ENCODE data around the gene CD22. TPM values are rescaled to one million over a fixed set of nuclear protein-coding genes. Genes with fewer than 3 reads are reported as not detected.

CD22 gene
- total RNA-seq, 1 experiment from 2014 or later, result not detected

DNA sequence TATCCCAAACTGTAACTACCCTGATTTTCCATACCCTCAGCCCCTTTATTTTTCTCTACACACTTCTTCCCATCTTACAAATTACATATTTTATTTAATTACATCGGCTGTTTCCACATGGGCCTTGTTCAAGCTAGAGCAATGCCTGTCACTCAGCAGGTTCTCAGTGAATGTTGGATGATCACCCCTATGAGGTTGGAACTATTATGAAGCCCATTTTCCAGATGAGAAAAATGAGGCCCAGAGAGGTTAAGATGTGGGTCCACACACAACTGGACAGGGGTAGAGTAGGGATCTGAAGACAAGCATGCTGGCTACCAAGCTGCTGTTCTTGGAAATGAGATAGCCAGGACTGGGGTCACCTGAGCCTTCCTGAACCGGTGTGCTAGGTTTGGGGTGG, 27.0 kb upstream of the CD22 start:
- no peaks in the 10 kb centered on the region for H3K79me1 ChIP-seq (ENCODE audit: insufficient read depth, low read depth, low read length, poor library complexity, severe bottlenecking)
- H3T11ph ChIP-seq (ENCODE audit: low read length), result no peak overlapping the region
- DNase-seq, result no peak
- no peaks in the 10 kb centered on the region for H3K23me2 ChIP-seq (ENCODE audit: insufficient read length, low read depth, low read length, poor library complexity, severe bottlenecking)
- H4K20me1 ChIP-seq (ENCODE audit: control insufficient read depth, insufficient read depth, insufficient read length), result no peaks in the 10 kb centered on the region
- H2BK12ac ChIP-seq (ENCODE audit: insufficient read length, low read depth, low read length), result no peak overlapping the region
- H3K56ac ChIP-seq (ENCODE audit: insufficient read length, low read depth, low read length), result no peak overlapping the region
- H3K14ac ChIP-seq (ENCODE audit: insufficient read depth, low read length), result no peak overlapping the region
- no peak overlapping the region for H2AFZ ChIP-seq (ENCODE audit: low read length)
- no peak overlapping the region for H2BK15ac ChIP-seq (ENCODE audit: low read depth, low read length)
- no peak overlapping the region for H3K4ac ChIP-seq (ENCODE audit: low read depth, low read length)
- H3K4me3 Mint-ChIP-seq, result no peak overlapping the region
- TF ChIP-seq, protein P1, sequence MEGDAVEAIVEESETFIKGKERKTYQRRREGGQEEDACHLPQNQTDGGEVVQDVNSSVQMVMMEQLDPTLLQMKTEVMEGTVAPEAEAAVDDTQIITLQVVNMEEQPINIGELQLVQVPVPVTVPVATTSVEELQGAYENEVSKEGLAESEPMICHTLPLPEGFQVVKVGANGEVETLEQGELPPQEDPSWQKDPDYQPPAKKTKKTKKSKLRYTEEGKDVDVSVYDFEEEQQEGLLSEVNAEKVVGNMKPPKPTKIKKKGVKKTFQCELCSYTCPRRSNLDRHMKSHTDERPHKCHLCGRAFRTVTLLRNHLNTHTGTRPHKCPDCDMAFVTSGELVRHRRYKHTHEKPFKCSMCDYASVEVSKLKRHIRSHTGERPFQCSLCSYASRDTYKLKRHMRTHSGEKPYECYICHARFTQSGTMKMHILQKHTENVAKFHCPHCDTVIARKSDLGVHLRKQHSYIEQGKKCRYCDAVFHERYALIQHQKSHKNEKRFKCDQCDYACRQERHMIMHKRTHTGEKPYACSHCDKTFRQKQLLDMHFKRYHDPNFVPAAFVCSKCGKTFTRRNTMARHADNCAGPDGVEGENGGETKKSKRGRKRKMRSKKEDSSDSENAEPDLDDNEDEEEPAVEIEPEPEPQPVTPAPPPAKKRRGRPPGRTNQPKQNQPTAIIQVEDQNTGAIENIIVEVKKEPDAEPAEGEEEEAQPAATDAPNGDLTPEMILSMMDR (conservative IDR thresholded peaks at IDR 0.05), result no peak
- 100% methylated on average over 1 of the region's 2 CpGs for WGBS (ENCODE audit: extremely low coverage, insufficient read length, low lambda C conversion rate)
- H3K9me3 Mint-ChIP-seq, result no peaks in the 10 kb centered on the region
- H3K18ac ChIP-seq (ENCODE audit: insufficient read length, low read depth, low read length), result no peak overlapping the region
- no peak overlapping the region for H4K8ac ChIP-seq (replicated peaks; ENCODE audit: insufficient read length, low read depth, low read length)
- peaks cover 0 to 10% of the 10 kb centered on the region in 2 experiments; a peak in 2 of 4 replicates for H3K4me1 Mint-ChIP-seq
- no peaks in the 10 kb centered on the region for H3K27me3 ChIP-seq (ENCODE audit: insufficient read depth, low read length)
- no peak overlapping the region for H3K9ac ChIP-seq (ENCODE audit: extremely low read depth, insufficient read length, low read length)
- H3K27ac ChIP-seq (ENCODE audit: insufficient read length, low read depth, low read length), result no peak overlapping the region
- no peaks in the 10 kb centered on the region; the same call in 1 of the 2 replicates for H3K4me1 ChIP-seq (ENCODE audit: insufficient read depth, low read length)
- H3K36me3 Mint-ChIP-seq (ENCODE audit: insufficient read depth in 1 of 3, low read depth in 3 of 3), result no peaks in the 10 kb centered on the region
- no peak overlapping the region for H2AK5ac ChIP-seq (ENCODE audit: insufficient read length, low read length)
- no peaks in the 10 kb centered on the region for H3K9me3 ChIP-seq (ENCODE audit: control insufficient read depth, low read depth, low read length)
- no peaks in the 10 kb centered on the region for H3K79me2 ChIP-seq (ENCODE audit: insufficient read depth, low read length)
- no peak overlapping the region for H2BK20ac ChIP-seq (ENCODE audit: low read depth, low read length, poor library complexity, severe bottlenecking)
- H4K91ac ChIP-seq (ENCODE audit: insufficient read length, low read depth, low read length), result no peak overlapping the region
- H4K5ac ChIP-seq (ENCODE audit: insufficient read length, low read depth, low read length), result no peak overlapping the region
- H3K27ac Mint-ChIP-seq, result peak overlapping the region in 1 of 3 experiments; percentile 13; a peak in 1 of 7 replicates
- no peak overlapping the region for H3K23ac ChIP-seq (ENCODE audit: insufficient read length, low read depth, low read length)
- no peak overlapping the region for H2BK120ac ChIP-seq (ENCODE audit: low read depth, low read length, poor library complexity, severe bottlenecking)
- H3K4me2 ChIP-seq (ENCODE audit: insufficient read depth, insufficient read length, low read length), result no peak overlapping the region
- no peak overlapping the region for H2BK5ac ChIP-seq (ENCODE audit: insufficient read length, low read length)
- H3K27me3 Mint-ChIP-seq (ENCODE audit: low read depth), result no peaks in the 10 kb centered on the region

Data from H9 (cell line).